Measurements from ENCODE around the gene KAT5.
"Not testable (repeated sequence)": the region's sequence is repeated elsewhere in the genome, so short reads cannot be mapped to it uniquely, and the experiment has no call there.

The KAT5 gene

GRCh38 chr11:65710421-65710820 is 1.6 kb upstream of the KAT5 start:
- DNase-seq = no peak

GRCh38 chr11:65712633-65713076 is 603 bp downstream of the KAT5 start:
- no peak for DNase-seq

GRCh38 chr11:65713212-65713969 is 1.3 kb downstream of the KAT5 start:
- no peak for DNase-seq

GRCh38 chr11:65714433-65714832 is 2.4 kb downstream of the KAT5 start:
- no peak for DNase-seq

GRCh38 chr11:65716302-65716701 is 4.2 kb downstream of the KAT5 start:
- DNase-seq = no peak

- DNase-seq = no peak
These were observed 4.8 kb downstream of the KAT5 start for GRCh38 chr11:65716774-65717405.

GRCh38 chr11:65717906-65718305 is 5.9 kb downstream of the KAT5 start:
- no peak for DNase-seq

GRCh38 chr11:65718531-65718930 is 6.5 kb downstream of the KAT5 start:
- no peak for DNase-seq

- DNase-seq = no peak
These were observed 7.0 kb downstream of the KAT5 start for GRCh38 chr11:65718964-65719492.

GRCh38 chr11:65719871-65720210 is 7.8 kb downstream of the KAT5 start:
- DNase-seq = no peak

- DNase-seq = peak; percentile 77
These were observed 8.3 kb downstream of the KAT5 start, which contains the start of gene RNASEH2C for GRCh38 chr11:65720211-65720934. RNASEH2C (minus strand) TSS chr11:65720798; CDS start chr11:65720758, 40 bp downstream.

GRCh38 chr11:65722261-65722660 is 10.2 kb downstream of the KAT5 start:
- DNase-seq = no peak

- no peak for DNase-seq
These were observed 14.6 kb downstream of the KAT5 start for GRCh38 chr11:65726660-65727059.

- DNase-seq = no peak
These were observed 15.8 kb downstream of the KAT5 start for GRCh38 chr11:65727865-65728264.

- no peak for DNase-seq
These were observed 18.4 kb downstream of the KAT5 start for GRCh38 chr11:65730461-65730860.

- DNase-seq = not testable (repeated sequence)
These were observed 23.1 kb downstream of the KAT5 start for GRCh38 chr11:65735111-65735510.

- DNase-seq = no peak
These were observed 24.8 kb downstream of the KAT5 start for GRCh38 chr11:65736810-65737209.

- no peak for DNase-seq
These were observed 27.0 kb downstream of the KAT5 start for GRCh38 chr11:65739022-65739421.

- DNase-seq = no peak
These were observed 29.1 kb downstream of the KAT5 start for GRCh38 chr11:65741185-65741584.

- DNase-seq = no peak
These were observed 30.3 kb downstream of the KAT5 start for GRCh38 chr11:65742353-65742752.

GRCh38 chr11:65743681-65744025 is 31.6 kb downstream of the KAT5 start:
- no peak for DNase-seq

GRCh38 chr11:65744026-65744698 is 32.1 kb downstream of the KAT5 start:
- no peak for DNase-seq

- no peak for DNase-seq
These were observed 32.6 kb downstream of the KAT5 start for GRCh38 chr11:65744699-65745042.
